Psoas muscle (tissue), 8 donors: ENCODE data around the gene SAE1. TPM values are rescaled to one million over a fixed set of nuclear protein-coding genes. Genes with fewer than 3 reads are reported as not detected.

Experiments
- ATAC-seq, 4 donors: fragments of 200-7000 bp; cut with Tn5 transposase; one replicate each; pipeline ENCODE4 v1.9.1; 2020; ENCODE audit warnings: moderate library complexity in 3 of 4, mild to moderate bottlenecking in 2 of 4
- DNase-seq, 2 donors: peaks; one replicate each; pipeline ENCODE4 v3.0.0-alpha.2; 2020
- H3K27ac ChIP-seq: fragments of 200-600 bp; one replicate; pipeline ENCODE4 v1.8.0; 2022
- H3K27me3 ChIP-seq, 3 donors: fragments of 200-600 bp in 1 of 3; one replicate each; pipeline versions ENCODE4 v1.6.1 to v1.8.0; 2013 to 2022; ENCODE audit warnings: low read length in 2 of 3, mild to moderate bottlenecking in 2 of 3, moderate library complexity in 1 of 3; ENCODE audit not compliant: insufficient read depth in 3 of 3
- H3K36me3 ChIP-seq, 2 donors: fragments of 200-600 bp in 1 of 2; one replicate each; pipeline versions ENCODE4 v1.6.1 to v1.8.0; 2013 to 2022; ENCODE audit warnings: low read depth in 1 of 2, mild to moderate bottlenecking in 1 of 2, moderate library complexity in 1 of 2; ENCODE audit not compliant: insufficient read depth in 1 of 2
- H3K4me1 ChIP-seq: fragments of 200-600 bp; one replicate; pipeline ENCODE4 v1.8.0; 2022
- H3K4me3 ChIP-seq: fragments of 200-600 bp; one replicate; pipeline ENCODE4 v1.8.0; 2022; ENCODE audit warnings: mild to moderate bottlenecking
- H3K9me3 ChIP-seq: fragments of 200-600 bp; one replicate; pipeline ENCODE4 v1.8.0; 2022
- CTCF ChIP-seq: fragments of 200-600 bp; IDR thresholded peaks from one replicate; pipeline ENCODE4 v1.8.0; 2022; ENCODE audit warnings: antibody characterized with exemption
- WGBS, 3 donors: extraction: QIAGEN DNeasy Blood & Tissue Kit; methylation state at CpG; one replicate each; pipeline versions ENCODE4 v1.1.6 to v1.1.7; 2013; 5-methylcytosine and 5-hydroxymethylcytosine counted together
- intact Hi-C, 2 donors: fragments of 100-400 bp; cut with DNase I; formaldehyde crosslinking; loops; one replicate each; pipeline versions ENCODE4 v1.11.0 to v1.14.2; 2022
- polyA plus RNA-seq, 3 donors: library from polyadenylated mRNA; stranded (reverse); fragments of 200-250 nt; gene quantifications; one replicate each; pipeline ENCODE4 v1.2.3, GENCODE V29; 2013
- total RNA-seq, 4 donors: library from RNA; stranded (reverse); fragmentation: NEBNext Ultra II Directional in 2 of 4; extraction: Animal tissue kit (Norgen Biotek cat#: 25700) in 2 of 4; gene quantifications; one replicate each; pipeline versions ENCODE4 v1.2.1 to v1.2.4, GENCODE V29; 2021 to 2023
- donor health status: healthy with polysubstance abuse.
- donor health status: DM: no; HTN: no; CAD: no; lungs with moderate emphysema.
- donor health status: Bipolar disorder and iron deficiency.
- donor health status: healthy.
- donor health status: DM: yes; HTN: yes; CAD: no.
- donor health status: DM: no; HTN: no; CAD: no.
- donor health status: DM: no; HTN: no; CAD: no.
- donor health status: DM: yes; HTN: yes; CAD: no.

Gene SAE1
- total and polyA plus RNA-seq, 7 donors: 30.7 to 63.4 (median 42.0) TPM

GRCh38 chr19:47152632-47153031 lies 22.0 kb downstream of the SAE1 start:
- ATAC-seq: no peak
- Histone ChIP-seq H3K27me3 (no peaks in the 10 kb centered on the region), H3K4me1 (peaks cover 7% of the 10 kb centered on the region), H3K9me3 (no peaks in the 10 kb centered on the region), H3K27ac (no peak overlapping the region), H3K4me3 (no peak overlapping the region), H3K36me3 (peaks cover 3 to 62% of the 10 kb centered on the region in 2 donors)
- 91 to 96% (median 93%) methylated on average over 2 of the region's 2 CpGs for WGBS, 3 donors
- intact Hi-C loops: no loop called here
- no peak for DNase-seq
- TF ChIP-seq CTCF: no peak

DNA sequence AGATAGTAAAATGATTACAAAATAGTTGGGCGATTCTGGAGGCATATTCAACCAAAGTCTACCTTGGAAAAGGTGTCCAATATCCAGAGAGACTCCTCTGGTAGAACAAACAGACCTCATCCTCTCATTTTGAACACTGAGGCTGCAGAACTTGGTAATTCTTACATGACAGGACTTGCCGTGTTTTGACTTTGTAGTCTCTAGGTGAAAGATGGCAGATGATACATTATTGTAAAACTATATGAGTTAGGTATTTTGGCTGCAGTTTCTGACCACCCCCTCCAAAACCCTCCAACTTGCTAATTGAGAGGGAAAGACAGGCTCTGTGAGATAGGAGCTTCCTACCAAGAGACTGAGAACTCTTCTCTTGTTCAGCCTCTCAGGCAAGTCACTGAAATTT lies 22.6 kb downstream of the SAE1 start:
- 89 to 91% (median 89%) methylated on average over 2 of the region's 2 CpGs for WGBS, 3 donors
- H3K36me3 ChIP-seq: peaks cover 3 to 62% of the 10 kb centered on the region in 2 donors
- ATAC-seq: no peak

GRCh38 chr19:47155148-47155547 lies 24.5 kb downstream of the SAE1 start:
- Histone ChIP-seq H3K36me3 (peaks cover 3 to 60% of the 10 kb centered on the region in 2 donors), H3K4me1 (peaks cover 20% of the 10 kb centered on the region), H3K9me3 (no peaks in the 10 kb centered on the region), H3K27ac (no peak overlapping the region), H3K4me3 (no peak overlapping the region), H3K27me3 (no peaks in the 10 kb centered on the region)
- TF ChIP-seq CTCF: no peak
- DNase-seq (no peak), ATAC-seq (no peak)
- intact Hi-C loops: loop anchor here (5.0 kb wide), 2 partner anchors 37 to 97 kb away; no protein-coding TSS in a partner anchor
- whole genome bisulfite sequencing, 3 donors: 61 to 78% (median 63%) methylated on average over 7 of the region's 7 CpGs

More for the DNA sequence above, 22.6 kb downstream of the SAE1 start:
- Histone ChIP-seq H3K9me3 (no peaks in the 10 kb centered on the region), H3K4me1 (peaks cover 13% of the 10 kb centered on the region), H3K27ac (no peak overlapping the region), H3K4me3 (no peak overlapping the region), H3K27me3 (no peaks in the 10 kb centered on the region)
- no peak for DNase-seq
- intact Hi-C loops: no loop called here
- TF ChIP-seq CTCF: no peak

DNA sequence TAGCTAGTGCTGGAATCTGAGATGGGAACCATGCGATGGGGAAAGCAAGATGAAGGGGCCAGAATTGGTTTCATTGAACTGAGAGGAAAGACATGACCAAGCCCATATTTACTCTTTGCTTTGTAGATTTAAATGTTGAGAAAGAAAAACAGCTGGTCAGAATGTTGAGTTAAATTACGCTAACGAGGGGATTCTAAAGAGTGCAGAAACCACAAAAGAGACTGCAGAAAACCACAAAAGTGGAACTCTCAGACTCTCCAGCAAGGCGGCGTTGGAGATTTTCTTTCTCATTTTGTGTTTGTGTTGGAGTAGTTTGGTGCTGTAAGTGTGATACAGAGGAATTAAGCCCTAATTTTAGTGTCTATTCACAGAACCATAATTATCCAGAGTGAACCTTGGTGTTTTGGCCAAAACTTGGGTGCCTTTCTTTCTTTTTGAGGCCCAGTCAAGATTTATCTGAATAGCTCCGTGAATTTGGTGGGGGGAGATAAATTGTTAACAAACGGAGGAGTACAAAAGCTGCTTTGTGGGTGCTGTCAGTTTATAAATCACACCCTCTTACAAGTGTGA lies 26.3 kb downstream of the SAE1 start:
- ATAC-seq (no peak), DNase-seq (no peak)
- Histone ChIP-seq H3K27ac (peak overlapping the region; percentile 72), H3K9me3 (no peaks in the 10 kb centered on the region), H3K4me1 (peaks cover 20% of the 10 kb centered on the region), H3K36me3 (peaks cover 3 to 52% of the 10 kb centered on the region in 2 donors), H3K4me3 (peak overlapping the region; percentile 11), H3K27me3 (no peaks in the 10 kb centered on the region)
- 71 to 78% (median 73%) methylated on average over 7 of the region's 7 CpGs for WGBS, 3 donors
- intact Hi-C loops: loop anchor here (5.0 kb wide), 2 partner anchors 35 to 95 kb away; no protein-coding TSS in a partner anchor
- TF ChIP-seq CTCF: no peak
